ENCODE results near the gene FNDC3B.

Gene FNDC3B

DNA sequence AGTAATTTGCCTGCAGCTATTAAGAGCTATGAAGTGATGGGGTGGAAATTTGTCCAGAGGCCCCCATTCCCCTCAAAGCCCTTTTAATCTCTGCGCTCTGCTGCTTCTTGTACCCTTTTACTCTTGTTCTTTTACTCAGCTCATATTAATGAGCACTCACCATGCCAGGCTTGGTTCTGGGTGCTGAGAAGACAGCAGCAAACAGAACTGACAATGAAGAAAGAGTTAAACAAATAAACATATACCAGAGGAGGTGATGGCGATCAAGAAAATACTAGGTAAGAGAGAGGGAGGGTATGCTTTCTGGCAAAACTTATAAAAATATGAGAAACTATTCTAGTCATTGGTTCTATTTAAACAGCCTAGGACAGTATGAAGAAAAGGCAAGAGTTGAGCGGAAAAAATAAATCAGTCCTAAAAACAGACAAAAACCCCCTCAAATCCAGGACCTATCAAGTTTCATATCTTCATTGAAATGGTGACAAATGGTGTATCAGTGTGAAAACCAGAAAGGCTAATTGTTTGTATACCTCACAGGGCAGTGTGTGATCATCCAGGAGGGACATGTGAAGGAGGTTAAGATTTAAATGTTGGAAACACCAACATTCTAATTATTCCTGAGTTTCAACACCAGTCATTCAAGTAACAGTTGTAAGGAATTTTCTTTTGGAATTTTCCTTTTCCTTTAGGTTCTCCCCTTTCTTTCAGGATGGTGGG is 144.9 kb downstream of the FNDC3B start:
- DNase-seq (ENCODE audit: low read depth), result no peak
- TF ChIP-seq, protein P1, sequence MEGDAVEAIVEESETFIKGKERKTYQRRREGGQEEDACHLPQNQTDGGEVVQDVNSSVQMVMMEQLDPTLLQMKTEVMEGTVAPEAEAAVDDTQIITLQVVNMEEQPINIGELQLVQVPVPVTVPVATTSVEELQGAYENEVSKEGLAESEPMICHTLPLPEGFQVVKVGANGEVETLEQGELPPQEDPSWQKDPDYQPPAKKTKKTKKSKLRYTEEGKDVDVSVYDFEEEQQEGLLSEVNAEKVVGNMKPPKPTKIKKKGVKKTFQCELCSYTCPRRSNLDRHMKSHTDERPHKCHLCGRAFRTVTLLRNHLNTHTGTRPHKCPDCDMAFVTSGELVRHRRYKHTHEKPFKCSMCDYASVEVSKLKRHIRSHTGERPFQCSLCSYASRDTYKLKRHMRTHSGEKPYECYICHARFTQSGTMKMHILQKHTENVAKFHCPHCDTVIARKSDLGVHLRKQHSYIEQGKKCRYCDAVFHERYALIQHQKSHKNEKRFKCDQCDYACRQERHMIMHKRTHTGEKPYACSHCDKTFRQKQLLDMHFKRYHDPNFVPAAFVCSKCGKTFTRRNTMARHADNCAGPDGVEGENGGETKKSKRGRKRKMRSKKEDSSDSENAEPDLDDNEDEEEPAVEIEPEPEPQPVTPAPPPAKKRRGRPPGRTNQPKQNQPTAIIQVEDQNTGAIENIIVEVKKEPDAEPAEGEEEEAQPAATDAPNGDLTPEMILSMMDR (conservative IDR thresholded peaks at IDR 0.05; ENCODE audit: control insufficient read depth, insufficient read depth, low read depth, low read length), result no peak

DNA sequence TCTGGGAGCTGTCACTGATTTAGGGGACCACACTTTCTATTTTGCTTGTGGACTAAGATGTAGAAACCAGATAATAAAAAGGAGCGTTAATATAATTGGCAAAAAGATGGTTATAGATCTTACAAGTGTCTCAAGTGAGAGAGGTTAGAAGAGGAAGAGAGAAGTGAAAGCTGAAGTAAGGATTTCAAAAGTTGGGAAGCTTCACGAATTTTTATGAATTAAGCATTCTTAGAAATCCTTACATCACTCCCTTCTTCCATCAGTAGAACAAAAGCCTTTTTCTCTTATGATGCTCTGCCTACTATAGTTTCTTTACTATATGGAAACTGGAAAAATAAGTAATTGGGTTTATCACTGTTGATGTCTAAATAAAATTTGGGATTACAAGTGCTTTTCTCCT is 146.5 kb downstream of the FNDC3B start:
- no peak for DNase-seq (ENCODE audit: low read depth)
- no peak overlapping the region for H3K4me3 ChIP-seq (ENCODE audit: control insufficient read depth, low read depth, low read length)
- TF ChIP-seq, protein P1 (conservative IDR thresholded peaks at IDR 0.05; ENCODE audit: control insufficient read depth, insufficient read depth, low read depth, low read length), result no peak

More for the DNA sequence above, 144.9 kb downstream of the FNDC3B start:
- no peak overlapping the region for H3K4me3 ChIP-seq (ENCODE audit: control insufficient read depth, low read depth, low read length)

DNA sequence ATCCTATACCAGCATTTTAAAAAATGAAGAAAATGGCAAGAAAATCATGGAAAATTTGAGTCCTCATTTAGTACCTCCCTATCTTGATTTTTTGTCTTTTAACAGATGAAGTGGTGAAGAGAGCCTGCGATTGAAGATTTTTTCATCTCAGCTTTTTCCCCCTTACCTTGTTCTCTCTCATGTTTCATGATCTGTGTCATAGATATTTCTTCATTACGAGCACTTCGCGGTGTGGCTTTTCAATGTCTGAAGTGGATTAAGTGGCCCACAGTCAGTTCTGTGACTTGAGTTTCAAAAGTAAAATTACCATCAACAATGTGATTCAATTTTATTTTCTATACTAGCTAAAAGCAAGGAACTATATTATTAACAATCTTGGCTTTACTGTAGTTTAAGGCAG is 147.2 kb downstream of the FNDC3B start:
- TF ChIP-seq, protein P1 (conservative IDR thresholded peaks at IDR 0.05; ENCODE audit: control insufficient read depth, insufficient read depth, low read depth, low read length), result no peak
- no peak for DNase-seq (ENCODE audit: low read depth)

DNA sequence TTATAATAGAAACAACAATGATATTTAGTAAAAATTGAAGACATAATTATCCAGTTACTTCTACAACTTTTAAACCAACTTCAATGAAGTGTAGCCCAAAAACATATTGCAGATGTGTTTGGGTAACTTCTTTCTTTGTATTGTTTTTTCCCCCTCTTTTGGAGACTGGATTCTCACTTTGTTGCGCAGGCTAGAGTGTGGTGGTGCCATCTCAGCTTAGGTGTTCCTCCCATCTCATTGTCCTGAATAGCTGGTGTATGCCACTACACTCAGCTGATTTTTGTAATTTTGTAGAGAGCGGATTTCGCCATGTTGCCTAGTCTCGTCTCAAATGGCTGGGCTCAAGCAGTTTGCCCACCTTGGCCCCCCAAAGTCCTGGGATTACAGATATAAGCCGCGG is 148.1 kb downstream of the FNDC3B start:
- no peak overlapping the region for H3K4me3 ChIP-seq (ENCODE audit: control insufficient read depth, low read depth, low read length)
- TF ChIP-seq, protein P1 (conservative IDR thresholded peaks at IDR 0.05; ENCODE audit: control insufficient read depth, insufficient read depth, low read depth, low read length), result no peak
- DNase-seq (ENCODE audit: low read depth), result no peak

More for the DNA sequence above, 147.2 kb downstream of the FNDC3B start:
- H3K4me3 ChIP-seq (ENCODE audit: control insufficient read depth, low read depth, low read length), result no peak overlapping the region

DNA sequence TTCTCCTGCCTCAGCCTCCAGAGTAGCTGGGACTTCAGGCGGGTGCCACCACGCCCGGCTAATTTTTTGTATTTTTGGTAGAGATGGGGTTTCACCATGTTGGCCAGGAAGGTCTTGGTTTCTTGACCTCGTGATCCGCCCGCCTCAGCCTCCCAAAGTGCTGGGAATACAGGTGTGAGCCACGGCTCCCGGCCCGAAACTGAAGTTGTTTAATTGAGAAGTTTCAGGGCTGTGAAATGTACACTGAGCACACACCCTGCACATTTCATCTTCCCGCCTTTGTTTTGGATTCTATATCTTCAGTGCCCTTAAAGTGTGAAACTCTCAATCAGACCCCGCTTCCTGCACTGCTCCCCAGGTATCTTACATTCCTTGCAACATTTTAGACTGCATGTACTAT is 149.1 kb downstream of the FNDC3B start:
- TF ChIP-seq, protein P1 (conservative IDR thresholded peaks at IDR 0.05; ENCODE audit: control insufficient read depth, insufficient read depth, low read depth, low read length), result no peak
- DNase-seq (ENCODE audit: low read depth), result no peak
- no peak overlapping the region for H3K4me3 ChIP-seq (ENCODE audit: control insufficient read depth, low read depth, low read length)

DNA sequence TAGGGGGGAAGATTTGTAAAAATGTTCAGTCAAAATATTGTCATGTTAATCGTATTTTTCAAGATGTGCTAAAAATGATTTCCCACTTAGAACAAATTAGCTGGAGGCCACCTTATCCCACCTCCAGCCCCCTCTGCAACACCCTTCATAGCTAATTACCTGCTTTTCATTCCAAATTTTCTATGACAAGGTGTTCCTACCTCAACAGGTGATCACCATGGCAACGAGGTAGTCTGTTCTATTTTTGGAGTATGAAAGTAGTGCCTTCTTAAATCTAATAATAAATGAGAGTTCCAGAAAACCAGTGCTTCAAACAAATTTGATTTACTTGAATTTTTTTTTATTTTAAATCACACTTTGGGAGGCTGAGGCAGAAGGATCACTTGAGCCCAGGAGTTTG is 149.8 kb downstream of the FNDC3B start:
- TF ChIP-seq, protein P1 (conservative IDR thresholded peaks at IDR 0.05; ENCODE audit: control insufficient read depth, insufficient read depth, low read depth, low read length), result no peak
- no peak for DNase-seq (ENCODE audit: low read depth)
- no peak overlapping the region for H3K4me3 ChIP-seq (ENCODE audit: control insufficient read depth, low read depth, low read length)

Data from fibroblast of mammary gland (primary cell).